Measurements from ENCODE around the gene CLN3. TPM values are rescaled to one million over a fixed set of nuclear protein-coding genes. Genes with fewer than 3 reads are reported as not detected.
"Not testable (repeated sequence)": the region's sequence is repeated elsewhere in the genome, so short reads cannot be mapped to it uniquely, and the experiment has no call there.

The CLN3 gene
- total and polyA plus RNA-seq, 12 donors = 8.4 to 78.0 (median 36.3) TPM

DNA sequence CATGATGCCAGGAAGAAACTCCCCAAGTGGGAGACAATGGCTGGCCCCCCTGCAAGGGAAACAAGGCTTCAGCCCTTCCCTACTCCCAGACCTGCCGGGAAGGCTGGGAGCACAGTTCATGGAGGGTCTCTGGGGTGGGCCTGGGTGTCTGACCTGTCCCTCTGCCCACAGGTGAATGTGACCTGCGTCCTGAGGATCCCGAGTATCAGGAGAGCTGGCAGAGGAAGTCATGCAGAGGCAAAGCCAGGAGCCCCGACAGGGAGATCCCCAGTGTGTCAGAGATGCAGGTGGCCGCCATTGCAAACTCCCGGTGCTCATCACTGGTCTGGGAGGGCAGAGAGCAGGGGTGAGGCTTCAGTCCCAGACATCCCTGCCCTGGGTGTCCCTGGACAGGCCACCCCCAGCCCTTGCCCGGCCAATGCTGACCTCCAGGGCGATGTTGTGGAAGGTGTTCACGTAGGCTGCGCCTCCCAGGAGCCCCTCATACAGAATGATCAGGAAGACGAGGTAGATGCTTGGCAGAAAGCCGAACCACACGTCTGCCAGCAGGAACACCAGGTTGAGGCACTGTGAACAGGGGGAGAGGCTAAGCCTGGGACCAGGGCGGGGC is 14.5 kb downstream of the CLN3 start:
- intact Hi-C loops (cut with DNase I) = no loop called here
- no peak for TF ChIP-seq POLR2A (IDR thresholded peaks at IDR 0.05)
- TF ChIP-seq, protein P1, sequence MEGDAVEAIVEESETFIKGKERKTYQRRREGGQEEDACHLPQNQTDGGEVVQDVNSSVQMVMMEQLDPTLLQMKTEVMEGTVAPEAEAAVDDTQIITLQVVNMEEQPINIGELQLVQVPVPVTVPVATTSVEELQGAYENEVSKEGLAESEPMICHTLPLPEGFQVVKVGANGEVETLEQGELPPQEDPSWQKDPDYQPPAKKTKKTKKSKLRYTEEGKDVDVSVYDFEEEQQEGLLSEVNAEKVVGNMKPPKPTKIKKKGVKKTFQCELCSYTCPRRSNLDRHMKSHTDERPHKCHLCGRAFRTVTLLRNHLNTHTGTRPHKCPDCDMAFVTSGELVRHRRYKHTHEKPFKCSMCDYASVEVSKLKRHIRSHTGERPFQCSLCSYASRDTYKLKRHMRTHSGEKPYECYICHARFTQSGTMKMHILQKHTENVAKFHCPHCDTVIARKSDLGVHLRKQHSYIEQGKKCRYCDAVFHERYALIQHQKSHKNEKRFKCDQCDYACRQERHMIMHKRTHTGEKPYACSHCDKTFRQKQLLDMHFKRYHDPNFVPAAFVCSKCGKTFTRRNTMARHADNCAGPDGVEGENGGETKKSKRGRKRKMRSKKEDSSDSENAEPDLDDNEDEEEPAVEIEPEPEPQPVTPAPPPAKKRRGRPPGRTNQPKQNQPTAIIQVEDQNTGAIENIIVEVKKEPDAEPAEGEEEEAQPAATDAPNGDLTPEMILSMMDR (IDR thresholded peaks at IDR 0.05) = no peak
- WGBS, 4 donors = 92 to 95% (median 93%) methylated on average over 5 to 14 of the region's 14 CpGs
- H3K36me3 ChIP-seq (replicated peaks in 1 of 2) = peaks cover 0 to 54% of the 10 kb centered on the region in 2 donors
- no peak overlapping the region for H3K27ac ChIP-seq
- H3K9me3 ChIP-seq (replicated peaks in 1 of 3) = no peaks in the 10 kb centered on the region
- no peaks in the 10 kb centered on the region for H3K27me3 ChIP-seq
- H3K4me3 ChIP-seq = no peak overlapping the region
- DNase-seq = peak in 1 of 7 donors; percentile 8
- no peaks in the 10 kb centered on the region for H3K4me1 ChIP-seq (replicated peaks in 1 of 2)

DNA sequence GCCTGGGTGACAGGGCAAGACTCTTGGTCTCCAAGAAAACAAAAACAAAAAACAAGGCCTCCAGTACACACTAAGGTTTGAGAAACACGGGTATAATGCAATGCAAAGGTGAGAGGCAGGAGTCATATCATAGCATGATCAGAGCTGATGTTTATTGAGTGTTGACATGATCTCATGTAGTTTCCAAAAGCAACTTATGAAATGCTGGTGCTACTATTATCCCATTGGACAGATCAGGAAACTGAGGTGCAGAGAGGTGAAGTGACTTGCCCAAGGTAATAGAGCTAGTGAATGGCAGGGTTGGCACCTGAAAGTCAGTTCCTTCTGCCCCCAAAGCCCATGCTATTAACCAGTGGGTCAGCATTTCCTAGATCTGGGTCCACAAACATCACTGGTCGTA is 16.7 kb downstream of the CLN3 start:
- whole genome bisulfite sequencing, 4 donors = 95 to 98% (median 96%) methylated on average over 2 of the region's 2 CpGs
- no peak overlapping the region for H3K4me3 ChIP-seq
- H3K4me1 ChIP-seq (replicated peaks in 1 of 2) = no peaks in the 10 kb centered on the region
- no peaks in the 10 kb centered on the region for H3K27me3 ChIP-seq
- peaks cover 0 to 36% of the 10 kb centered on the region in 2 donors for H3K36me3 ChIP-seq (replicated peaks in 1 of 2)
- no peak overlapping the region for H3K27ac ChIP-seq
- TF ChIP-seq, protein P1 (IDR thresholded peaks at IDR 0.05) = no peak
- no peak for TF ChIP-seq POLR2A (IDR thresholded peaks at IDR 0.05)
- peak in 1 of 7 donors; percentile 4 for DNase-seq
- intact Hi-C loops (cut with DNase I) = no loop called here
- no peaks in the 10 kb centered on the region for H3K9me3 ChIP-seq (replicated peaks in 1 of 3)

DNA sequence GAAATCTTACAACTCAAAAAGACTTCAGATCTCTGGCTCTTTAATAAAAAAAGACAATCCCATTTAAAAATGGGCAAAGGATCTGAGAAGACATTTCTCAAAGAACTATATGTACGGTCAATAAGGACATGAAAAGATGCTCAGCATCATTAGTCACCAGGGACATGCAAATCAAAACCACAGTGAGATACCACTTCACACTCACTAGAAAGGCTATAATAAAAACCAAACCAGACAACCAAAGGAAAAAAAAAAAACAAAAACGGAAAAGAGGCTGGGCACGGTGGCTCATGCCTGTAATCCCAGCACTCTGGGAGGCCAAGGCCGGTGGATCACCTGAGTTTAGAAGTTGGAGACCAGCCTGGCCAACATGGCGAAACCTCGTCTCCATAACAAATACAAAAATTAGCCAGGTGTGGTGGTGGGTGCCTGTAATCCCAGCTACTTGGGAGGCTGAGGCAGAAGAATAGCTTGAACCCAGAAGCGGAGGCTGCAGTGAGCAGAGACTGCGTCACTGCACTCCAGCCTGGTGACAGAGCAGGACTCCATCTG is 18.1 kb downstream of the CLN3 start:
- Histone ChIP-seq H3K27me3 (no peaks in the 10 kb centered on the region), H3K36me3 (replicated peaks in 1 of 2) (peaks cover 0 to 24% of the 10 kb centered on the region in 2 donors), H3K9me3 (replicated peaks in 1 of 3) (no peaks in the 10 kb centered on the region), H3K27ac (no peak overlapping the region), H3K4me1 (replicated peaks in 1 of 2) (no peaks in the 10 kb centered on the region), H3K4me3 (no peak overlapping the region)
- intact Hi-C loops (cut with DNase I) = no loop called here
- 92 to 96% (median 93%) methylated on average over 8 of the region's 8 CpGs for WGBS, 4 donors
- DNase-seq = peak in 2 of 7 donors; percentile 5 to 25
- TF ChIP-seq, protein P1 (IDR thresholded peaks at IDR 0.05) = no peak
- no peak for TF ChIP-seq POLR2A (IDR thresholded peaks at IDR 0.05)

DNA sequence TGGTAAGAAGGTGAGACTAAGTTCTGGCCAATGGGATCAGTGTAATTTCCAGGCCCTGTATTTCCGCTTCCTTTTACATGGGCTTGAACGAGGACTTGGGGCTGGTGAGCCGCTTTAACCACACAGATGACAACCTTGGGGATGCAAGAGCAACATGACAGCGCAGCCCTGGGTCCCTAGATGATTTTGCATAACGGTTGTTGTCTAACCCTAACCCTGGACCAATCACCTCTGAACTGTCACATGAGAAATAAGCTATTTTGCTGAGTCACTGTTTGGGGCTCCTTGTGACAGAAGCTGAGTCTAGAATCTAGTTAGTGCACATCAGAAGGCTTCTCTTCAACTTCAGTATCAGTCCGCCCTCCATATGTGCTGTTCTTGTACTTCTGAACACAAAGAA is 44.8 kb downstream of the CLN3 start:
- H3K9me3 ChIP-seq (replicated peaks in 1 of 3); H3K4me1 ChIP-seq (replicated peaks in 1 of 2); H3K27ac ChIP-seq; intact Hi-C loops (cut with DNase I); H3K36me3 ChIP-seq (replicated peaks in 1 of 2); H3K4me3 ChIP-seq; DNase-seq; H3K27me3 ChIP-seq: not testable (repeated sequence)
- WGBS, 4 donors = no CpG with 5 or more reads among the region's 6 CpGs

DNA sequence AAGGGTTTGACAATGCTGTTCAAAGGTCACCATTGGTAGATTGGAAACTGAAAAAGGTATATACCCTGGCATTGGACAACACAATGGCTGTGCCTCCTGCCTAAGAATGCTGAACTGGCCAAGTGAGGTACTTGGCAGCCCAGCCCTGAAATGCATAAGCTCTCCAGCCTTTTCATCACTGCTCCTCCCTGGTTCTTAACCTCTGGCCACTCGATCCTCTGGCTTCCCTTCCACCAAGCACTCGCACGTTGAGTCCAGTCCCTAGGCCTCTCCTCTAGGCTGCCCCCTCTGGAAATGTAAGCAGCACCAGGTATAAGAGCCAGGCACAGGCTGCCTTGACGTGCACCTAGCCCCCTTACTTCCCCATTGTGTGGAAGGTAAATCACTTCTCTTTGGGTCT is 45.5 kb downstream of the CLN3 start:
- H3K27ac ChIP-seq; intact Hi-C loops (cut with DNase I); DNase-seq; H3K36me3 ChIP-seq (replicated peaks in 1 of 2); H3K4me3 ChIP-seq; H3K27me3 ChIP-seq; H3K4me1 ChIP-seq (replicated peaks in 1 of 2); H3K9me3 ChIP-seq (replicated peaks in 1 of 3): not testable (repeated sequence)
- WGBS, 4 donors = no CpG with 5 or more reads among the region's 4 CpGs

DNA sequence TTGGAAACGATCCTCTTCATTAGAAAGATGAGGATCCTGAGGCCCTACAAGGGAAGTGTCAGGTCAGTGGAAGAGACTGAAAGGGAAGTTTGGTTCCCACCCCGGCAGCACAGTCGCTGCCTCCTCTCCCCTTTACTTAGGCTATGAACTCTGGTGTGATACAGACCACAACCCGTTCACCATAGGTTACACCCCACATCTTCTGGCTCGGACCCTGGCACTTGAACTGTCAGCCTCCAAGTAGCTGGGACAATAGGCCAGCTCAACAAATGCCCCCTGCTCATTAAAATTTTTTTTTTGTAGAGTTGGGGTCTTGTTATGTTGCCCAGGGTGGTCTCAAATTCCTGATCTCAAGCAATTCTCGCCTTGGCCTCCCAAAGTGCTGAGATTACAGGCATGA is 47.9 kb downstream of the CLN3 start:
- H3K4me1 ChIP-seq (replicated peaks in 1 of 2); H3K27me3 ChIP-seq; H3K4me3 ChIP-seq; H3K36me3 ChIP-seq (replicated peaks in 1 of 2); intact Hi-C loops (cut with DNase I); H3K9me3 ChIP-seq (replicated peaks in 1 of 3); H3K27ac ChIP-seq; DNase-seq: not testable (repeated sequence)
- WGBS, 4 donors = 77 to 92% (median 80%) methylated on average over 2 to 3 of the region's 6 CpGs; no CpG with 5 or more reads in 1 of the 4 donors

DNA sequence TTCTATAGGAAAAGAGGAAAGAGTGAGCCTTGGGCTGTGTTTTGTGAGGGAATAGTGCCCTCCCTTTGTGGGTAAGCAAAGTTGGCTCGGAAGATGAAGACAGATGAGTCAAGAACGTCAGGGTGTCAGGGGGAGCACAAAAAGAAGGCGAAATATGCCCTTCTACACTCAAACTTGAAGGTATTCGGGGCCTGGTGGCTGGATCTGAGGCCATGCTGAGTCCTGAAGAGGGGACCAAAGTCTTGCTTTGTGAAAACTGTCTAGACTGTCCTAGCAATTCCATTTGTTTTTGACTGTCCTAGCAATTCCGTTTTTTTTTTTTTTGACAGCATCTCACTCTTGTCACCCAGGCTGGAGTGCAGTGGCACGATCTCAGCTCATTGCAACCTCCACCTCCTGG is 53.0 kb downstream of the CLN3 start:
- DNase-seq; H3K9me3 ChIP-seq (replicated peaks in 1 of 3); H3K36me3 ChIP-seq (replicated peaks in 1 of 2); H3K4me1 ChIP-seq (replicated peaks in 1 of 2); H3K27ac ChIP-seq; intact Hi-C loops (cut with DNase I); H3K4me3 ChIP-seq; H3K27me3 ChIP-seq: not testable (repeated sequence)
- 71 to 89% (median 80%) methylated on average over 3 to 4 of the region's 6 CpGs for WGBS, 4 donors

DNA sequence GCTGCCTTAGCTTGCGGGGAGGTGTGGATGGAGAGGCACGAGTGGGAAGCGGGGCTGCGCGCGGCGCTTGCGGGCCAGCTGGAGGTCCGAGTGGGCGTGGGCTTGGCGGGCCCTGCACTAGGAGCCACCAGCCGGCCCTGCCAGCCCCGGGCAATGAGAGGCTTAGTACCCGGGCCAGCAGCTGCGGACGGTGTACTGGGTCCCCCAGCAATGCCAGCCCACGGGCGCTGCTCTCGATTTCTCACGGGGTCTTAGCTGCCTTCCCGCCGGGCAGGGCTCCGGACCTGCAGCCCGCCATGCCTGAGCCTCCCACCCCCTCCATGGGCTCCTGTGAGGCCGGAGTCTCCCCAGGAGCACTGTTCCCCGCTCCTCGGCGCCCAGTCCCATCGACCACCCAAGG is 56.5 kb downstream of the CLN3 start:
- WGBS, 4 donors = 98 to 100% (median 98%) methylated on average over 1 to 13 of the region's 29 CpGs; no CpG with 5 or more reads in 1 of the 4 donors
- intact Hi-C loops (cut with DNase I); H3K4me3 ChIP-seq; H3K27ac ChIP-seq; H3K36me3 ChIP-seq (replicated peaks in 1 of 2); H3K27me3 ChIP-seq; H3K9me3 ChIP-seq (replicated peaks in 1 of 3); H3K4me1 ChIP-seq (replicated peaks in 1 of 2); DNase-seq: not testable (repeated sequence)

Data from adrenal gland (tissue), 12 donors.